Mucosa of descending colon (tissue), 3 donors: ENCODE results near the gene CTXN1. TPM values are rescaled to one million over a fixed set of nuclear protein-coding genes. Genes with fewer than 3 reads are reported as not detected.

ENCODE experiments used
- ATAC-seq: fragments of 200-7000 bp; cut with Tn5 transposase; one replicate; pipeline ENCODE4 v1.9.1; 2020; ENCODE audit warnings: mild to moderate bottlenecking, moderate library complexity
- DNase-seq, 3 donors: peaks; one replicate each; pipeline ENCODE4 v3.0.0-alpha.2; 2020
- H3K36me3 ChIP-seq: fragments of 200-600 bp; one replicate; pipeline ENCODE4 v1.8.0; 2021; ENCODE audit warnings: low read depth, mild to moderate bottlenecking
- H3K4me1 ChIP-seq: fragments of 200-600 bp; one replicate; pipeline ENCODE4 v1.8.0; 2021; ENCODE audit warnings: low read depth, mild to moderate bottlenecking
- H3K4me3 ChIP-seq: fragments of 200-600 bp; one replicate; pipeline ENCODE4 v1.8.0; 2021; ENCODE audit warnings: mild to moderate bottlenecking
- H3K9me3 ChIP-seq: fragments of 200-600 bp; one replicate; pipeline ENCODE4 v1.8.0; 2021; ENCODE audit warnings: mild to moderate bottlenecking
- CTCF ChIP-seq: fragments of 200-600 bp; IDR thresholded peaks from one replicate; pipeline ENCODE4 v1.8.0; 2022; ENCODE audit warnings: antibody characterized with exemption, mild to moderate bottlenecking
- intact Hi-C, 2 donors: fragments of 100-400 bp; cut with DNase I in 1 of 2; cut with micrococcal nuclease in 1 of 2; formaldehyde crosslinking; loops; one replicate each; pipeline versions ENCODE4 v1.11.0 to v1.11.1; 2022; cut with DNase I, micrococcal nuclease
- total RNA-seq, 3 donors: library from RNA; stranded (reverse); fragmentation: NEBNext Ultra II Directional in 2 of 3; extraction: Animal tissue kit (Norgen Biotek cat#: 25700) in 2 of 3; gene quantifications; one replicate each; pipeline versions ENCODE4 v1.2.1 to v1.2.4, GENCODE V29; 2021 to 2023
- donor health status: DM: no; HTN: no; CAD: no; lungs with moderate emphysema.
- donor health status: DM: no; HTN: no; CAD: no.
- donor health status: DM: no; HTN: yes; CAD: no.

Gene CTXN1
- total RNA-seq, 3 donors from 2014 or later = 0.69 to 28.3 (median 1.9) TPM

- intact Hi-C loops = no loop called here
- H3K4me3 ChIP-seq = no peak overlapping the region
- no peaks in the 10 kb centered on the region for H3K36me3 ChIP-seq
- H3K9me3 ChIP-seq = no peaks in the 10 kb centered on the region
- TF ChIP-seq CTCF = no peak
- ATAC-seq = no peak
- H3K4me1 ChIP-seq = peaks cover 2% of the 10 kb centered on the region
- DNase-seq = no peak
Measured at GRCh38 chr19:7879836-7880235, 46.1 kb downstream of the CTXN1 start.

- intact Hi-C loops = no loop called here
- no peaks in the 10 kb centered on the region for H3K36me3 ChIP-seq
- H3K9me3 ChIP-seq = no peaks in the 10 kb centered on the region
- no peak for TF ChIP-seq CTCF
- no peak for ATAC-seq
- H3K4me3 ChIP-seq = no peak overlapping the region
- DNase-seq = no peak
- H3K4me1 ChIP-seq = peaks cover 6% of the 10 kb centered on the region
Measured at GRCh38 chr19:7879111-7879807, 46.7 kb downstream of the CTXN1 start.

- Histone ChIP-seq H3K4me1 (peaks cover 10% of the 10 kb centered on the region), H3K4me3 (no peak overlapping the region), H3K36me3 (no peaks in the 10 kb centered on the region), H3K9me3 (no peaks in the 10 kb centered on the region)
- DNase-seq = no peak
- no peak for ATAC-seq
- intact Hi-C loops = no loop called here
- no peak for TF ChIP-seq CTCF
Measured at GRCh38 chr19:7877249-7877836, 48.6 kb downstream of the CTXN1 start.

- DNase-seq = no peak
- ATAC-seq = no peak
- Histone ChIP-seq H3K9me3 (no peaks in the 10 kb centered on the region), H3K4me1 (peaks cover 22% of the 10 kb centered on the region), H3K36me3 (no peaks in the 10 kb centered on the region), H3K4me3 (no peak overlapping the region)
- no peak for TF ChIP-seq CTCF
- intact Hi-C loops = no loop called here
Measured at GRCh38 chr19:7874897-7875273, 51.0 kb downstream of the CTXN1 start.

Other genes starting within 250 kb of the CTXN1 start
- gene MCEMP1, start 249.0 kb downstream of the CTXN1 start, total RNA-seq = under 1 TPM in 2 of 3 donors, not detected in 1; 0.36 to 0.38 TPM
- gene TRAPPC5, start 245.3 kb downstream of the CTXN1 start, total RNA-seq = 10 to 100 TPM; 72.5 to 97.0 (median 91.1) TPM
- under 1 TPM; 0.26 to 0.44 (median 0.29) TPM for gene FCER2, start 224.0 kb downstream of the CTXN1 start, total RNA-seq
- gene CLEC4G, start 194.0 kb downstream of the CTXN1 start, total RNA-seq = 1 to 10 TPM in 2 of 3 donors, not detected in 1; 1.3 to 2.5 TPM
- 10 to 100 TPM in 2 of 3 donors, 1 to 10 TPM in 1; 4.1 to 17.7 (median 17.2) TPM for gene CD209, start 178.6 kb downstream of the CTXN1 start, total RNA-seq
- not detected for gene CLEC4M, start 162.9 kb downstream of the CTXN1 start, total RNA-seq
- gene EVI5L, start 95.9 kb downstream of the CTXN1 start, total RNA-seq = 10 to 100 TPM in 2 of 3 donors, 1 to 10 TPM in 1; 8.3 to 17.6 (median 11.4) TPM
- under 1 TPM; 0.22 to 0.58 (median 0.23) TPM for gene PRR36, start 51.7 kb downstream of the CTXN1 start, total RNA-seq
- 1 to 10 TPM in 2 of 3 donors, under 1 TPM in 1; 0.32 to 1.5 (median 1.3) TPM for gene LRRC8E, start 37.6 kb downstream of the CTXN1 start, total RNA-seq
- 10 to 100 TPM; 31.5 to 49.2 (median 41.7) TPM for gene MAP2K7, start 22.3 kb downstream of the CTXN1 start, total RNA-seq
- under 1 TPM in 1 of 3 donors, not detected in 2; 0.79 TPM for gene TGFBR3L, start 11.3 kb downstream of the CTXN1 start, total RNA-seq
- 10 to 100 TPM; 10.7 to 22.1 (median 14.7) TPM for gene SNAPC2, start 5.8 kb downstream of the CTXN1 start, total RNA-seq
- 10 to 100 TPM; 55.5 to 80.4 (median 63.4) TPM for gene TIMM44, start 17.5 kb upstream of the CTXN1 start, total RNA-seq
- gene ELAVL1, start 79.5 kb upstream of the CTXN1 start, total RNA-seq = 10 to 100 TPM; 43.9 to 63.9 (median 58.7) TPM
- not detected for gene CCL25, start 126.6 kb upstream of the CTXN1 start, total RNA-seq
- gene FBN3, start 223.5 kb upstream of the CTXN1 start, total RNA-seq = under 1 TPM in 1 of 3 donors, not detected in 2; 0.35 TPM